Smooth muscle cell of the brain vasculature (primary cell): ENCODE results near the gene NUDT14.

ENCODE experiments used
- DNase-seq: peaks from one replicate; pipeline ENCODE4 v3.0.0-alpha.2; 2012; ENCODE audit warnings: low read depth, low spot score

Gene NUDT14

DNA sequence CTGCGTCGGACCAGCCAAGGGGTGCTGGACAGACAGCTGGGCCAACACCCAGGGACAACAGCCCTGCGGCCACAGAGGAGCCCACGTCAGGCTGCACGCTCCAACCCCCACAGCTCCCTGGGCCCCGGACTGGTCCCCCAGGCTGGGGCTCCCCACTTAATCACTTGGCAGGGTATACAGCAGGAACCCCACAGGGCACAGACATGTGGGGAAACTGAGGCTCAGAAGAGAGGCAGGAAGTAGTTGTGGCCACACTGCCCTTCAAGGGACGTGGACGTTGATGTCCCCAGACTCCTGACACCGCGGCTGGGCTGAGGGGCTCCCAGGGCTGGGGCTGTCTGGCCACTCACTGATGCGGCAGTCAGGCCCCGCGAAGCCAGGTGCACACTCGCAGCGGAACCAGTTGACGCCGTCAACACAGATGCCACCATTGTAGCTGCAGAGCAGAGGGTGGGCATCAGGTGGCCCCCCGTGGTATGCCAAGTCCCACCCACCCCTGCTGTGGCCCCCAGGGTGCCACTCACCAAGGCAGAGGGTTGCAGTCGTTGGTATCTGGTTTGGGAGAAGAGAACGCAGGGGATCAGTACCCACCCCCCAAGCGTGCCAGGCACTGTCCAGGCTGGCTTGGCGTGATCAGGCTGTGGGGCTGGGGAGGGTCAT lies 34.0 kb downstream of the NUDT14 start:
- no peak for DNase-seq

DNA sequence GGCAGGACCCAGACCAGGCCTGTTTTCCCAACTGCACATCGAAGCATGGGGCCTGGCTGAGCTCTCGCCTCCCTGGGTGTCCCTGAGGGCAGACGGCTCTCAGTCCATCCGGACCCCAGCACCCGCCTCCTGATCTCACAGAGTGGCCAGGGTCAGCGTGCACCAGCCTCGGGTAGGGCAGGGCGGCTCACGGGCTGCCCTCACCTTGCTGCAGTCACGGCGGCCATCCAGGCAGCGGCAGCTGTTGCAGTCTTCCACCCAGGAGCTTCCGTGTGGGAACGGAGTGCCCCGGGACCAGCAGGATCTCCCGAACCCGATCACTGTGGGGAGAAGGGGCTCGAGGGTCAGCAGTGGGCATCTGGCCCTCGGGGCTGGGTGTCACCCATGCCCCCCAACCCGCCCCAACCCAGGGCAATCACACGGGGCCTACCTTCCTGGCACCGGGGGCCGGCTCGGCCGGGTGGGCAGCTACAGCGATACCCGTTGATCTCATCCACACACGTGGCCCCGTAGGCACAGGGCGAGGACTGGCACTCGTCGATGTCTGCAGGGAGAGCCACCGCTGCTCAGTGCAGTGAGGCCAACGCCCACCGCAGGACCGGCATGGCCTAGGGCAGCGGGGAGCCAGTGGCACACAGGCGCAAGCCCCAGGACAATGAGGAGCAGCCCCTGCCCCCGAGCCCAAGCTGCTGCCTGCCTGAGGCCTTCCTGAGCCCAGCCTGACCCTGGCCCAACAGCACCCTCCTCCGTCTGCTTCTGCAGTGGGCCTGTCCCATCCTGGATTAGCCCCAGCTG lies 34.7 kb downstream of the NUDT14 start:
- DNase-seq = no peak

DNA sequence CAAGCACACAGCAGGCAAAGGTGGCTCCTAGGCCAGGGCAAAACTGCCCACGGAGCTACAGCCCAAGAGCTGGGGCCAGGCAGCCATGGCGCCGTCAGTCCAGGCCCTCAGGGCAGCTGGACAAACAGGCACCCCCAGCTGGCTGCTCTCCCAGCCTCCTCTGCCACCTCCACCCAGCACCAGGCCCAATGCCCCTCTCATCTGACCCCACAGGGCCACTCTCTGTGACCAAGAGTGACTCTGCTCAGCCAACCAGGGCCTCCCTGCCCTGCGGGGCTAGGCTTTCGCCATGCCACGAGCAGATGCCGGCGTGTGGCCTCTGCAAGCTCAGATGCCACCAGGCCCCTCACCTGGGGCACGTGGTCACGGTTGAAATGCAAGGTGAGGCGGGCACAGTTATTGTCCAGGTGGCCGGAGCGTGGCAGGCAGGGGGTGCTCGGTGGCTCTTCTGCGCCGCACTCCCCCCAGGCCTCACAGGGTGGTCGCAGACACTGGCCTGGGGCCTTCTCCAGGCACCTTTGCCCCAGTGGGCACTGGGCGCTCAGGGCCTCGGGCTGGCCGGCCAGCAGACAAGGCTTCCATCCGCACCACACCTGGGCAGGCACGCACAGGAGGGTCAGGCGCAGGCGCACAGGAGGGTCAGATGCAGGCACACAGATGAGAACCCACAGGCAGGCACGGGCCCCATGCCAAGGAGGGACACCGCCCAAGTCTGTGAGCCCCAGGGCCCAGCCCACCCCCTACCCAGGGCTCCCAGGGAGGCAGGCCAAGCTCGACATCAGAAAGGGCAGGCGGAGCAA lies 35.5 kb downstream of the NUDT14 start:
- DNase-seq = no peak

DNA sequence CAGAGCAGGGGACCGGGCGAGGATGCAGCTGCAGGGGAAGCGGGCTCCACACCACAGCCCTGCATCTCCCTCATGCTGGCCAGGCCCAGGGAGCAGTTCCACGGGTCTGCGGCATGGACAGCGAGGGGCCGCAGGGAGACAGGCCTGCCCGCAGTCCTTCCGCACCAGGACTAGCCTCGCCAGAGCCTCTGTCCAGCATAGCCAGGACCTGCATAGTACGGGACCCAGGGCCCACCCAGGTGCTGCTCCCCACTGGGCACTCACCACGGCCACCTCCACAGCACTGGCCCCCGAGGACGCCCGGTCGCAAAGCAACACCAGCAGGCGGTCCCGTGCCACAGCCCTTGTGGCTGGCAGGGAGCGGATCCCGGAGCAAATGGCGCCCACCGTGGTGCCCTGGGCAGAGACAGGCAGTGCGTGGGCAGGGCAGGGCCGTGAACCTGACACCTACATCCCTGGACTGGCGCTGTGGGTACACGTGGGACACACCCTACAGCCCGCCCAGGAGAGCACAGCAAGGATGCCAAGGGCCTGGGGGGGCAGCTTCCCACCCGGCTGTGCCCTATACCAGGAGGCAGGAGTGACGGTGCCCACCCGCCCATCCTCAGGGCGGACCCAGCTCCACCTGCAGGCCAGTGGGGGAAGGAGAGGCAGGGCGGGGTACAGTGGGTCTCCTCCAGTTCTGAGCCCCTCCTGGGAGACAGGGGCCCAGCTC lies 36.3 kb downstream of the NUDT14 start:
- DNase-seq = no peak

DNA sequence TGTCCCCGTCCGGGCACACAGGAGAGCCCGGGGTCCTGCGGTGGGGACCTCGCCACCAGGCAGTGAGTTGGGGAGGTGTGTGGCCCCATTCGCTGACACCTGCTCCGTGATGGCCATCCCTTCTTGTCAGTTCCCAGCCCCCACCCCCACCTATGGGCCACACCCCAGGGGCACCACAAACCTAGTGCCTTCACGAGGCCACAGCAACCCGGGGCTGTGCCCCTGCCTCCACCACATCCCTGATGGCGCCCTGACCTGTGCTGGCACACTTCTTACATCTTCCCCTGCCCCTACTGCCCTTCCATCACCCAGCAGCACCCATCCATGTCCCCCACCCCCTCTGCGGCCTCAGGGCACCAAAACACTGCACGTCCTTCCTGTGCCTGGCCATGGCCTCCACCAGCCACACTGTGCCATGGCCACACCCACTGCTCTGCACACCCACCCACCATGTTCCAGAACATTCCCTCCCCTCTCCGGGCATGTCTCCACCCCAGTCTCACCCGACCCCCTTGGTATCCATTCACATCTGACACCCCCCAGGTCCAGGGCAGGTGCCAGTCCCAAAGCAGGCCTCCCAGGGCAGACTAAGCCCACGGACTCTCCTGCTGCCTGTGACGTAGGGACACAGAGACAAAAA lies 37.0 kb downstream of the NUDT14 start:
- DNase-seq = no peak

DNA sequence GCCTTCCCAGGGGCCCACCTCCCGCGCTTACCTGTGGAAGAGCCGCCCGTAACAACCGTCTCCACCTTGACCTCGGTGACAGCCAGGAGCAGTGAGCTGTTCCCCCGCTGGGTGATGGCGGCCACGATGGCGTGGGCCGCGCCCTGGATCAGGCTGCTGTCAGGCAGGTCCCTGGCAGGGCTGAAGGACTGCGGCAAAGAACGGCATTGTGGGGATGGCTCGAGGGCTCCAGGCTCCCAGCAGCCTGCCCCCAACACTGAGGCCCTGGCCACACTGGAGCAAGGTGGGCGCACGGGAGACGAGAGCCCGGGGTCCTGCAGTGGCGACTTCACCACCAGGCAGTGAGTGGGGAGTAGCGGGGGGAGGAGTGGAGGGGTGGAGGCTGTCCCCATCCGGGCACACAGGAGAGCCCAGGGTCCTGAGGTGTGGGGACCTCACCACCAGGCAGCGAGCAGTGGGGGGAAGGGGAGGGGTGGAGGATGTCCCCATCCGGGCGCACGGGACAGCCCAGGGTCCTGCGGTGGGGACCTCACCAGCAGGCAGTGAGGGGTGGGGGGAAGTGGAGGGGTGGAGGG lies 37.6 kb downstream of the NUDT14 start:
- DNase-seq = no peak

DNA sequence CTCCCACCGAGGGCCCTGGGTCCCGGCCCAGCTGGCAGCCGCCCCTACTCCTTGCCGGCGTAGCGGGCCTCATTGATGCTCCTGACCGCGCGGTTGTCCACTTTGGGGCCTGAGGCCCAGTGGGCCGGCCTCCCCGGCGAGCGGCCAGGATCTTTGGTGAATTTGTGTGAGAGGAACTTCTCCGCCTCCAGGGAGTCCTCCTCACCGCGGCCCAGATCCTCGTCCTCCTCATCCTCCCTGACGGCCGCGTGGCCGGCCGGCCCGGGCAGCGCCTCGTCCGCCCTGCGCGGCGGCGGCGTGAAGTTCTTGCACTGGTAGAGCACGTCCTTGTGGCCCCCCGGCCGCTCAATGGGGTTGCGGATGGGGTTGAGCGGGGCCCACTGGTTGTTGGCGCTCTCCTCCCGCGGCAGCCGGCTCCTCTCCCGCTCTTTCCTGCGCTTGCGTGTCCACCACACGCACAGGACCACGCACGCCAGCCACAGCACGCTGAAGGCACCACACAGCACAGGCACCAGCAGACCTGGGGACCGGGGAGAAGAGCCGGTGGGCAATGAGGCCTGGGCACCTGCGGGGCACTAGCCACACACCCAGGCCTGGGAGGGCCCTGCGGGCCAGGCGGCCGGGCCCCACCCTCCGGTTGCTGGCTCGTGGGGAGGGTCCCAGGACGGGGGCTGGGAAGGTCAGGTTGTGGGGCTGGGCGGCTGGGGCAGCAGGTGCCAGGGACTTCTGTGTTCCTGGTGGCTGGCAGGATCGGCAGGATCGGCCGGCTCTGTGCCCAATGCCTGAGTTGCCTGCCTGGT lies 38.3 kb downstream of the NUDT14 start:
- no peak for DNase-seq

DNA sequence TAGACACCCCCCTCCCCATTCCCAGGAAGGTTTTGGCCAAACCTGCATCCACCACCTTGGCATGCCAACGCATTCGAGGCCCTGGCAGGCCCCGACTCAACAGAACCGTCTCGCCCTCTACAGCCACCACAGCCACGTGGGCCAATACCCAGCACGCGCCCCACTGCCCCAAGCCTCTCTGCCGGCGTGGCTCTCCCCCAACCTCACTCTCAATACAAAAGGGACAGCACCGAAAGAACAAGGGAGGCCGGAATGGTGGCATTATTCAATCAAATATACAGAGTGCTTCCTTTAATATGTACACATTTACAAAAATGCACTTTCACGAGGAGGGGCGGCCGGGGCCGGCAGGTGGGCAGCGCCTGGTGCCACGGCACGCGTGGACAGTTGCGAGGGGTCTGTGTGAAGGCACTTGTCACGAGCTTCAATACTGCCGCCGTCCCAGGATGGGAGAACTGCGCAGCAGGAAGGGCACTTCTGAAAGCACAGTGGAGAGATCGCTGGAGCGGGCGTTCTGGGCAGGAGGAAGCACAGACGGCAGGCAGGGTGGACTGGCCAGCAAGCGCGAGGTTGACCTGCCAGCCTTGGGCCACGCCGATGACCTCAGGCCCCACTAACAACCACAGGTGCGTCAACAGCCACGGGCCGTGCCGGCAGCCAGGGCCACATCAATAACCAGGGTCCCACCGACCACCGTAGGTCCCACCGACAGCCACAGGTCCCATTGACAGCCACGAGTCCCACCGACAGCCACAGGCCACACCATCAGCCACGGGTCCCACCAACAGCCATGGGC lies 39.4 kb downstream of the NUDT14 start:
- no peak for DNase-seq

DNA sequence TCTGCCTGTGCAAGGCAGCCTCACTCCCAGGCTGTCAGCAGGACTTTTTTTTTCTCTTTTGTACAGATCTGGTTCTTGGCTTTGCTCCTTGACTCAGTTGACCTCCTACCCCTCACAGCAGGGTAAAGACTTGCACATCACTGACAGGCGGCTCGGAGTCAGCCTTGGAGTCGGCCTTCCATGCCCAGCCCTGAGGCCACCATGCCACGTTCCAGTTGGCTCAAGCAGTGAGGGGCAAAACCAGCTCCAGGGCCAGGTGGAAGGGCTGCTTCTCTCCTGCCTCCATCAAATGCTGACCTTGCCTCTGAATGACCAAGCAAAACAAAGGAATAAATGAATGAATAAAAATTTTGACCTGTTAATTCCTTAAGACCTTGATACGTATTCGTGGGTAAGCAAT lies 40.1 kb downstream of the NUDT14 start:
- no peak for DNase-seq

DNA sequence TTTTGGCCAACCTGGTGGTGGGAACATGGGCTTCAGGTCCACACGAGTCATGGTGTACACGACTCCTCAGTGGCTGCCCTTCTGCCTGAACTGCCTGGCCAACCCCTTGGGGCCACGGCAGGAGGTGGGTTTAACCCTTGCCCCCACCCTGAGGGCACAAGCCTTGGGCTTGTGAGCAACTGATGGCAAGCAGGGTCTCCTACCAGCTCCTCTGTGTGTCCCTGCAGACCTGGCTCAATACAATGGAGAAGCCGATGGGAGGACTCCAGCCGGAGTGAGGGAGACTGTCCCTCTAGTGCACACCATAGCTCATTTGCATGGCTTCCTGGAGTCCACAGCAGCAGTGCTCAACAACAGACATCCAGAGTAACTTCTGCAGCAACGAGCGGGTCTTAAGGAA lies 40.5 kb downstream of the NUDT14 start:
- no peak for DNase-seq

DNA sequence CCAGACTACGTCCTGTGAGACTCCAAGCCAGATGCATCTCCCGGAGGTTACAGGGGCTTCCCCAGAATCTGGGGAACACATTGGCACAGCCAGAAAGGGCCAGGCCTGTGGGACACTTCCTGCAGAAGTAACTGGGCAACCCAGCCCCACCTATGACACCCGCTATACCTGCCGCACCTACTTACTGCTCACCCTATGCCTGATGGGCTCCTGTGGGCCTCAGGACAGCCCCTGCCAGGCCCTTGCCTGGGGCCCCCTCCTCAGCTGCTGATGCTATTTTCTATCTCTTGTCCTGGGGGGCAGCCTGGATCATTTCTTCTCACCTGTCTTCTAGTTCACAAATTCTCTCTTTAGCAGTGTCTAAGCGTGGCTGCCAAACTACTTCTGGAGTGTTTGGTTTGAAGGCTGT lies 41.3 kb downstream of the NUDT14 start:
- no peak for DNase-seq

DNA sequence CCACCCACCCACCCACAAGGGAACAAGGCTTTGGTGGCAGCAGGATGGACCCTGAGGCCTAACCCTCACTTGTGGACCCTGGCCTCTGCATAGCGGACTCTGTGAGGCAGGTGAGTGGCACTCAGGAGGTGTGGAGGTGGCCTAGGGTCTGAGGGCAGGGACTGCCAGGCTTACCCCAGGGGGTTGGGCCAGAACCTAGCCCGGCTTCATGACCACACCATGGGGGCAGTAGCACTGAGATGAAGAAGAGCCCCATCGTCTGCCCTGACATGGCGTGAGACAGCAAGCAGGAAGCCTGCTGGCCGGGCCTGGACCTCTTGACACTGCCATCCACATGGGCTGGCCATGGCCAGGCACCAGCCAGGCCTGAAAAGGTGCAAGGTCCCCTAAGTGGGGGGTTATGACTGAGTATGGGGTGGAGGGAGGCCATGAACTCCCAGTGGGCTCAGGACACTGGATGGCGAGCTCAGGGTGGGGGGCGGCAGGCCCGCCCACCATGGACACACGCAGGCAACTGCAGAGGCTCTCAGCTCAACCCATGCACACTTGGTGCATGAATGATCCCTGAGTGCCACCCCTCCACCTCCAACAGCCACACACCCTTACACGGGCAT lies 41.8 kb downstream of the NUDT14 start:
- DNase-seq = no peak

DNA sequence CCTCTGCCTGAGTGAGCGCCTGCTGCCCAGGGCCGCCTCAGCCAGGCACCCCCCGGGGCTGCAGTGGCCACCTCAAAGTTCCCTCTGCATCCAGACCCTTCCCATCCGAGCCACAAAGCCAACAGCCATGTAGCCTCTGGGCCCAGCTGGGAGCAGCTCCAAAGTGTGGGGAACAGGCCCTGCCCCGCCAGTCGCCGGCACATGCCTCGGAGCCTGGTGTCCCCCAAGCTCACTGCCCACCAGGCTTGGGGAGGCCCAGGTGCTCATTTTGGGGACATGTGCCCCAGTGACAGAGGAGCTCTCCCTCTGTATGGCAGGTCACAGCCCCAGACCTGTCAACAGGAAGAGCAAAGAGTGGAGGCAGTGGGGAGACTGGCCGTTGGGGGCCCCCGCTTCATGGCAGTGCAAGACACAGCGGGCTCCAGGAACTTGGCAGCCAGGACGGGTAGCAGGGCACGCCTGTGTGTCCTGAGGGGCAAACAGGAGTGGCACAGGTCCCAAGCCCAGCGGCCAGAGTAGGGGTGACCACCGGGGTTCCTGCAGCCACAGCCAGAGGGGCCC lies 42.5 kb downstream of the NUDT14 start:
- DNase-seq = no peak

DNA sequence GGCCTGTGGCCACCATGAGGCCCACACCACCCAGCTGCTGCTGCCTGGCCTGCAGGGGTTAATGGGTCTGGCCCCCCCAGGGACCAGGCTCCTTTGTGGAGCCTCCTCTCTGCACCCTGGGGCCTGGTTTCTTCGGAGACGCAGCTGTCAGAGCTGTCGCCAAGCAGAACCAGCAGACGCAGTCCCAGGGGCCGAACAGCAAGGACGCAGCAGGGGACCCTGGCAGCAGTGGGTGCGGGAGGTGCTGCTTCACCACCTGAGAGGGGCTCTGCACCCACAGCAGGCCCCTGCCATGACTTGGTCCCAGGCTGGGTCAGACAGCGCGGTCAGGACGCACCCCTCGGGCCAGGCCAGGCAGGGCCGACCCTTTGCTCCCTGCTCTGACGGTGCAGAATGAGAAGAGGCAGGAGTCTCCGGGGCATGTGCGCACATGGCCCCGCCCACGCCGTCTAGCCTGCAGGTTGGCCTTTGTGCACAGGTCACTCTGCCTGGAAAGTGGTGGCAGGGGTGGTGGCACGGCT lies 43.0 kb downstream of the NUDT14 start:
- DNase-seq = no peak

DNA sequence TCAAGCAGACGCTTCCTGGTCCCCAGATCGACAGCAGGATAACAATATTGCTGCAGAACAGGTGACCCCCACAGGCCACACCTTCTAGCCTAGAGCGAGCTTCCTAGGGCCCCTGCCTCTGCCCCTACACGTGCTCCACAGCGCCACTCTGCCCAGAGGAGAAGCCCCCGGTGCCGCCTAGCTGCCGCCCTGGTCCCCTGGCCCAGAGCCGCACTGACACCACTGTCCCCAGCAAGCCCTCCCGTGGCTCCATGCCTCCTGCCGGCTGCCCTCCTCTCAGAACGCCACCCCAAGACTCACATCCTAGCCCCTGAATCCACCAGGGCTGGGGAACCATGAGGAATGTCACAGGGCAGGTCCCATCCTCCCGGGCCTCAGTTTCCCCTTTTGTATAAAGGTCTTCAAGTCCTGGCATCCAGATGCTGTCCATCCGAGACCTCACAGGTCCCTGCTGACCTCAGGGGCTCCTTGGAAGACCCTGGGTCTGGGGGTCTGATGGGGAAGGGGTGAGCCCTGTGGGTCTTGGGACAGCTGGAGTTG lies 43.6 kb downstream of the NUDT14 start:
- DNase-seq = no peak

DNA sequence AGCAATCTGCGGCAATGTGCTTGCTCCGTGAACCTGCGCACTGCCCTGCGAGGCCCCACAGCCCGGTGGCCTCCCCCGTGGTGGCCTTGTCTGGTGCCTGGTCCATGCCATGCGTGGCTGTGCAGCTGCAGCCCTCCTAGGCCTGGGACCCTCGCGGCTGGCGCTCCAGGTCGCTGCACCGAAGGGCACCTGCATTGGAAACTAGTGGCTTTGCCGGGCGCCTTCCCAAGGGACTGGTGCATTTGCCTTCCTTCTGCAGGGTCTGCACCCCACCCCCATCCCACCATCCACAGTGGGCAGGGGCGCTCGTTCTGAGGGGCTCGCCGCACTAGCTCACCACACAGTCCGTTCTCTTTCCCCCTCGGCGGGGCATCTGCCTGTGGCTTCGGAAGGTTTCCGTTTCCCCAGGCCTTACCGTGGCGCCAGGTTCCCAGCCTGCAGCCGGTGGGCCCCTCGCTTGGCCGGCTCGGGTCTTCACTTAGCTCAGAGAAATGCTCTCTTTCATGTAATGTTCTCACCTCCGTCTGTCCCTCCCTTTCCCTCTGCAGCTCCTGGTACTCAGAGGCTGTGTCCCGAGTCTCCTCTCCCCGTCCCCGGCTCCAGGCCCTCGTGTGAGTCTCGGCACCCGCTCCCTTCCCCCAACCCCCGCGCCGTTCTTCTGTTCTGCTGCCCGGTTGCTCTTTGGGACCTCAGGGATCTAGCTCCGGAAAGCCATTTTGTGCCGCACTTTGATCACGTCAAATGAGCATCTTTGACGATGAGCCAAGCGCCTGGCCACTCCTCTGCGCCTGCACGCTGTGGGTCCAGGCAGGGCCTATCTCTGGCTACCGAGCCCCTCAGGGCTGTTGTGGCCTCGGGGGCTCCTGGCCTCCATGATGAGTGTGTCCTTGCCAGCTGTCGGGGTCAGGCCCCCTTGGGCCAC lies 44.5 kb downstream of the NUDT14 start:
- DNase-seq = no peak
